Ascending aorta (tissue), 2 donors: ENCODE results near the gene GABBR1. TPM values are rescaled to one million over a fixed set of nuclear protein-coding genes. Genes with fewer than 3 reads are reported as not detected.

Experiments
- DNase-seq, 2 donors: peaks; one replicate each; pipeline ENCODE4 v3.0.0-alpha.2; 2019; ENCODE audit warnings: low spot score in 2 of 2
- H3K27ac ChIP-seq, 2 donors: fragments of 200-600 bp; sonication (generic); one replicate each; pipeline ENCODE4 v1.5.1; 2016 to 2017; ENCODE audit warnings: mild to moderate bottlenecking in 1 of 2
- H3K27me3 ChIP-seq: fragments of 200-600 bp; sonication (generic); one replicate; pipeline ENCODE4 v1.5.1; 2017
- H3K36me3 ChIP-seq, 2 donors: fragments of 200-600 bp; sonication (generic); one replicate each; pipeline ENCODE4 v1.5.1; 2016
- H3K4me1 ChIP-seq, 2 donors: fragments of 200-600 bp; sonication (generic); one replicate each; pipeline ENCODE4 v1.5.1; 2016 to 2017; ENCODE audit warnings: mild to moderate bottlenecking in 1 of 2
- H3K4me3 ChIP-seq, 2 donors: fragments of 200-600 bp; sonication (generic); one replicate each; pipeline ENCODE4 v1.5.1; 2016 to 2017; ENCODE audit warnings: mild to moderate bottlenecking in 1 of 2
- H3K9me3 ChIP-seq, 2 donors: fragments of 200-600 bp; sonication (generic); one replicate each; pipeline ENCODE4 v1.5.1; 2016
- intact Hi-C: fragments of 100-400 bp; cut with DNase I; formaldehyde crosslinking; loops from one replicate; pipeline ENCODE4 v1.15.1; 2023
- total RNA-seq: library from RNA; depleted of rRNA; stranded (reverse); fragments of >200 nt; gene quantifications from one replicate; pipeline ENCODE4 v1.1.0, GENCODE V29; 2016
- TF ChIP-seq, protein P1 (sequence below), 3 experiments: fragments of 200-600 bp in 2 of 3; fragments of 450-650 bp in 1 of 3; sonication (generic) in 2 of 3; IDR thresholded peaks; one replicate each; pipeline ENCODE4 v1.5.1; 2016 to 2019; ENCODE audit warnings: antibody characterized with exemption in 3 of 3, mild to moderate bottlenecking in 1 of 3, moderate library complexity in 1 of 3

Gene GABBR1
- total RNA-seq, 1 donor from 2014 or later: 166 TPM

GRCh38 chr6:29524444-29525310 is 108.3 kb downstream of the GABBR1 start:
- TF ChIP-seq, protein P1, sequence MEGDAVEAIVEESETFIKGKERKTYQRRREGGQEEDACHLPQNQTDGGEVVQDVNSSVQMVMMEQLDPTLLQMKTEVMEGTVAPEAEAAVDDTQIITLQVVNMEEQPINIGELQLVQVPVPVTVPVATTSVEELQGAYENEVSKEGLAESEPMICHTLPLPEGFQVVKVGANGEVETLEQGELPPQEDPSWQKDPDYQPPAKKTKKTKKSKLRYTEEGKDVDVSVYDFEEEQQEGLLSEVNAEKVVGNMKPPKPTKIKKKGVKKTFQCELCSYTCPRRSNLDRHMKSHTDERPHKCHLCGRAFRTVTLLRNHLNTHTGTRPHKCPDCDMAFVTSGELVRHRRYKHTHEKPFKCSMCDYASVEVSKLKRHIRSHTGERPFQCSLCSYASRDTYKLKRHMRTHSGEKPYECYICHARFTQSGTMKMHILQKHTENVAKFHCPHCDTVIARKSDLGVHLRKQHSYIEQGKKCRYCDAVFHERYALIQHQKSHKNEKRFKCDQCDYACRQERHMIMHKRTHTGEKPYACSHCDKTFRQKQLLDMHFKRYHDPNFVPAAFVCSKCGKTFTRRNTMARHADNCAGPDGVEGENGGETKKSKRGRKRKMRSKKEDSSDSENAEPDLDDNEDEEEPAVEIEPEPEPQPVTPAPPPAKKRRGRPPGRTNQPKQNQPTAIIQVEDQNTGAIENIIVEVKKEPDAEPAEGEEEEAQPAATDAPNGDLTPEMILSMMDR (IDR thresholded peaks at IDR 0.05): no peak
- H3K36me3 ChIP-seq: no peaks in the 10 kb centered on the region
- H3K4me1 ChIP-seq: no peaks in the 10 kb centered on the region
- no peak overlapping the region for H3K27ac ChIP-seq
- no peaks in the 10 kb centered on the region for H3K27me3 ChIP-seq
- H3K4me3 ChIP-seq: no peak overlapping the region
- DNase-seq: no peak
- H3K9me3 ChIP-seq: no peaks in the 10 kb centered on the region
- intact Hi-C loops: no loop called here

GRCh38 chr6:29524044-29524443 is 108.9 kb downstream of the GABBR1 start:
- DNase-seq: no peak
- H3K27me3 ChIP-seq: no peaks in the 10 kb centered on the region
- no peak overlapping the region for H3K27ac ChIP-seq
- intact Hi-C loops: no loop called here
- no peaks in the 10 kb centered on the region for H3K36me3 ChIP-seq
- H3K4me1 ChIP-seq: no peaks in the 10 kb centered on the region
- H3K9me3 ChIP-seq: no peaks in the 10 kb centered on the region
- no peak overlapping the region for H3K4me3 ChIP-seq
- TF ChIP-seq, protein P1 (IDR thresholded peaks at IDR 0.05): no peak

GRCh38 chr6:29522227-29522626 is 110.8 kb downstream of the GABBR1 start:
- intact Hi-C loops: no loop called here

DNA sequence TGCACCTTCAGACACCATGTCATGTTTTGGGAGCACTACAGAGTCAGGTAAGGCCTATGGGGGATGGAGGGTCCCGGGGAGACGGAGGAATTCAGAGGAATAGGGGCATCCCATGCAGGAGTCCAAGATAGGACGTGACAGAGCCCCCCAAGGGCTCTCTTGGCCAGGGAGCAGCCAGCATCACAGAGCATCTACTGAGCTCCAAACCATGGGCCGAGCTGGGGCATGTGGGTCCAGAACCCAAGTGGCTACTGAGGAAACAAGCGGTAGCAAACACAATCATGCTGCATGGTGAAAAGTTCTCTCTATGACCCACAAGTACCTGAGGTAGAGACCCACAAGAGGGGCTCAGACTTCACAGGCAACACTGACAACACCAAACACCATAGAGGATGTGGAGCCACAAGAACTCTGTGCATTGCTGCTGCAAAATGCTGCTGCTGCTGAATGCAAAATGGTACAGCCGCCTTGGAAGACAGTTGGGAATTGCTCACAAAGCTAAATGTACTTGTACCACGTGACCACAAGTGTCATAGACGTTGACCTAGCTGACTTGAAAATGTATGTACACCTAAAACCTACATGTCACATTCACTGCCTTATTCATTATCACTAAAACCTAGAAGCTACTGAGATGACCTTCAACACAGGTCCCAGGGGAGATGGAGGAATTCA is 111.8 kb downstream of the GABBR1 start:
- H3K27ac ChIP-seq: no peak overlapping the region
- no peaks in the 10 kb centered on the region for H3K4me1 ChIP-seq
- TF ChIP-seq, protein P1 (IDR thresholded peaks at IDR 0.05): no peak
- H3K27me3 ChIP-seq: no peaks in the 10 kb centered on the region
- intact Hi-C loops: no loop called here
- no peaks in the 10 kb centered on the region for H3K9me3 ChIP-seq
- no peak for DNase-seq
- no peaks in the 10 kb centered on the region for H3K36me3 ChIP-seq
- H3K4me3 ChIP-seq: no peak overlapping the region

More at GRCh38 chr6:29522227-29522626, 110.8 kb downstream of the GABBR1 start:
- Histone ChIP-seq H3K27ac (no peak overlapping the region), H3K9me3 (no peaks in the 10 kb centered on the region), H3K4me1 (no peaks in the 10 kb centered on the region), H3K4me3 (no peak overlapping the region), H3K36me3 (no peaks in the 10 kb centered on the region), H3K27me3 (no peaks in the 10 kb centered on the region)
- no peak for DNase-seq
- TF ChIP-seq, protein P1 (IDR thresholded peaks at IDR 0.05): no peak

DNA sequence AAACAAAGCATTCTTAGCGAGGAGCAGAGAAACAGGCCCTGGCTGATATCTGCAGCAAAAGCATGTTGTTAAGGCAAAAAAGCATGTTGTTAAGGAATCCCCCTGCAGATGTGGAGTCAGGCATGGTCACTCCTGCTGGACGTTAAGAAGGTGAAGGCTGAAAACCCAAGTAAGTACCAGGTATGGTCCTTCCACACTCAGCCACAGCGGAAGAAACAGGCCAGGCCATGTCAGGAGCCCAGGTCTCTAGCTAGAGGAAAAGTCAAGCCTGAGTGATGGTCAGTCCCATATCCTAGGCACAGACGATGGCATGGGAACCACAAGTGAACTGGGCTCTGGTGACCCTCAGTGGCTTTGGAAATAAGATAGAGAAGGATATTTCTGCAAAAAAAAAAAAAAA is 112.8 kb downstream of the GABBR1 start:
- TF ChIP-seq, protein P1 (IDR thresholded peaks at IDR 0.05): no peak
- no peak for DNase-seq
- Histone ChIP-seq H3K4me1 (no peaks in the 10 kb centered on the region), H3K36me3 (no peaks in the 10 kb centered on the region), H3K4me3 (no peak overlapping the region), H3K27me3 (no peaks in the 10 kb centered on the region), H3K27ac (no peak overlapping the region), H3K9me3 (no peaks in the 10 kb centered on the region)
- intact Hi-C loops: no loop called here
